H9 (cell line): ENCODE data around the gene MTHFS. TPM values are rescaled to one million over a fixed set of nuclear protein-coding genes. Genes with fewer than 3 reads are reported as not detected.

ENCODE experiments used
- DNase-seq: peaks from one replicate; pipeline ENCODE4 v3.0.0-alpha.2; 2017
- H2AFZ ChIP-seq: one replicate; pipeline ENCODE4 v1.6.1; 2013; ENCODE audit warnings: mild to moderate bottlenecking, low read length, control low read depth, moderate library complexity
- H2AK5ac ChIP-seq: 2 replicates; pipeline ENCODE4 v1.6.1; 2013; ENCODE audit warnings: low read length, control low read depth, mixed read lengths; ENCODE audit not compliant: insufficient read length
- H2BK120ac ChIP-seq: one replicate; pipeline ENCODE4 v1.6.1; 2013; ENCODE audit warnings: low read depth, mild to moderate bottlenecking, low read length, control low read depth, inconsistent platforms; ENCODE audit not compliant: poor library complexity, severe bottlenecking
- H2BK12ac ChIP-seq: 2 replicates; pipeline ENCODE4 v1.6.1; 2013; ENCODE audit warnings: low read length, control low read depth, mixed read lengths, low read depth; ENCODE audit not compliant: insufficient read length
- H2BK15ac ChIP-seq: 2 replicates; pipeline ENCODE4 v1.6.1; 2013; ENCODE audit warnings: low read depth, low read length, control low read depth
- H2BK20ac ChIP-seq: one replicate; pipeline ENCODE4 v1.6.1; 2013; ENCODE audit warnings: low read depth, mild to moderate bottlenecking, low read length, control low read depth, inconsistent platforms; ENCODE audit not compliant: poor library complexity, severe bottlenecking
- H2BK5ac ChIP-seq: 2 replicates; pipeline ENCODE4 v1.6.1; 2013; ENCODE audit warnings: low read length, control low read depth, mixed read lengths; ENCODE audit not compliant: insufficient read length
- H3K14ac ChIP-seq: 2 replicates; pipeline ENCODE4 v1.6.1; 2013; ENCODE audit warnings: low read length, control low read depth; ENCODE audit not compliant: insufficient read depth
- H3K18ac ChIP-seq: 2 replicates; pipeline ENCODE4 v1.6.1; 2013; ENCODE audit warnings: low read depth, mild to moderate bottlenecking, mixed read lengths, low read length, control low read depth; ENCODE audit not compliant: insufficient read length
- H3K23ac ChIP-seq: 2 replicates; pipeline ENCODE4 v1.6.1; 2013; ENCODE audit warnings: low read length, control low read depth, mixed read lengths, low read depth; ENCODE audit not compliant: insufficient read length
- H3K23me2 ChIP-seq: 2 replicates; pipeline ENCODE4 v1.6.1; 2013; ENCODE audit warnings: low read depth, mild to moderate bottlenecking, mixed read lengths, low read length, control low read depth; ENCODE audit not compliant: insufficient read length, poor library complexity, severe bottlenecking
- H3K27ac ChIP-seq: 2 replicates; pipeline ENCODE4 v1.5.1; 2013; ENCODE audit warnings: low read length, control low read depth, mixed read lengths, low read depth; ENCODE audit not compliant: insufficient read length
- H3K27me3 ChIP-seq: 2 replicates; pipeline ENCODE4 v1.6.1; 2013; ENCODE audit warnings: low read length, control low read depth, inconsistent platforms; ENCODE audit not compliant: insufficient read depth
- H3K4ac ChIP-seq: 2 replicates; pipeline ENCODE4 v1.6.1; 2013; ENCODE audit warnings: low read depth, mild to moderate bottlenecking, control low read depth, inconsistent platforms, low read length, moderate library complexity
- H3K4me1 ChIP-seq: 2 replicates; pipeline ENCODE4 v1.6.1; 2013; ENCODE audit warnings: low read length, control low read depth, inconsistent platforms; ENCODE audit not compliant: insufficient read depth
- H3K4me2 ChIP-seq: 2 replicates; pipeline ENCODE4 v1.6.1; 2013; ENCODE audit warnings: low read length, control low read depth, mixed read lengths; ENCODE audit not compliant: insufficient read length, insufficient read depth
- H3K56ac ChIP-seq: 2 replicates; pipeline ENCODE4 v1.6.1; 2013; ENCODE audit warnings: low read depth, mild to moderate bottlenecking, mixed read lengths, low read length, control low read depth; ENCODE audit not compliant: insufficient read length
- H3K79me1 ChIP-seq: 2 replicates; pipeline ENCODE4 v1.6.1; 2013; ENCODE audit warnings: low read depth, mild to moderate bottlenecking, moderate library complexity, low read length, control low read depth, inconsistent platforms; ENCODE audit not compliant: insufficient read depth, poor library complexity, severe bottlenecking
- H3K79me2 ChIP-seq: 2 replicates; pipeline ENCODE4 v1.6.1; 2013; ENCODE audit warnings: low read length, control low read depth, inconsistent platforms; ENCODE audit not compliant: insufficient read depth
- H3K9ac ChIP-seq: 2 replicates; pipeline ENCODE4 v1.6.1; 2013; ENCODE audit warnings: low read length, control low read depth, mixed read lengths; ENCODE audit not compliant: insufficient read length; ENCODE audit errors: extremely low read depth
- H3K9me3 ChIP-seq: one replicate; pipeline ENCODE4 v1.6.1; 2013; ENCODE audit warnings: low read depth, low read length, inconsistent platforms; ENCODE audit not compliant: control insufficient read depth
- H3T11ph ChIP-seq: one replicate; pipeline ENCODE4 v1.6.1; 2013; ENCODE audit warnings: mild to moderate bottlenecking, low read length, control low read depth, inconsistent platforms
- H4K20me1 ChIP-seq: one replicate; pipeline ENCODE4 v1.6.1; 2013; ENCODE audit not compliant: control insufficient read depth, insufficient read length, insufficient read depth
- H4K5ac ChIP-seq: 2 replicates; pipeline ENCODE4 v1.6.1; 2013; ENCODE audit warnings: low read depth, mild to moderate bottlenecking, mixed read lengths, low read length, control low read depth; ENCODE audit not compliant: insufficient read length
- H4K8ac ChIP-seq: replicated peaks from 2 replicates; pipeline ENCODE4 v1.6.1; 2013; ENCODE audit warnings: low read length, control low read depth, mixed read lengths, low read depth; ENCODE audit not compliant: insufficient read length
- H4K91ac ChIP-seq: 2 replicates; pipeline ENCODE4 v1.6.1; 2013; ENCODE audit warnings: low read depth, mild to moderate bottlenecking, moderate library complexity, mixed read lengths, low read length, control low read depth; ENCODE audit not compliant: insufficient read length
- H3K27ac Mint-ChIP-seq, 3 experiments: 2 replicates in 2 of 3; 3 replicates in 1 of 3; pipeline ENCODE4 v1.8.0; 2020 to 2021; ENCODE audit warnings: mixed read lengths in 3 of 3, mild to moderate bottlenecking in 1 of 3, moderate library complexity in 1 of 3
- H3K27me3 Mint-ChIP-seq: 2 replicates; pipeline ENCODE4 v1.8.0; 2021; ENCODE audit warnings: low read depth, mild to moderate bottlenecking, moderate library complexity, mixed read lengths
- H3K36me3 Mint-ChIP-seq, 3 experiments: 2 replicates in 2 of 3; 3 replicates in 1 of 3; pipeline ENCODE4 v1.8.0; 2020 to 2021; ENCODE audit warnings: low read depth in 3 of 3, mixed read lengths in 3 of 3; ENCODE audit not compliant: insufficient read depth in 1 of 3
- H3K4me1 Mint-ChIP-seq, 2 experiments: 2 replicates each; pipeline ENCODE4 v1.8.0; 2020; ENCODE audit warnings: mixed read lengths in 2 of 2
- H3K4me3 Mint-ChIP-seq, 2 experiments: 2 replicates in 1 of 2; 3 replicates in 1 of 2; pipeline ENCODE4 v1.8.0; 2020 to 2021; ENCODE audit warnings: mild to moderate bottlenecking in 2 of 2, mixed read lengths in 2 of 2, moderate library complexity in 1 of 2
- H3K9me3 Mint-ChIP-seq, 2 experiments: 2 replicates in 1 of 2; 3 replicates in 1 of 2; pipeline ENCODE4 v1.8.0; 2020; ENCODE audit warnings: mild to moderate bottlenecking in 2 of 2, mixed read lengths in 2 of 2, moderate library complexity in 1 of 2
- CTCF ChIP-seq: fragments of 200-600 bp; sonication (generic); conservative IDR thresholded peaks from 3 replicates; pipeline ENCODE4 v1.8.0; 2021; ENCODE audit warnings: antibody characterized with exemption, mild to moderate bottlenecking
- WGBS: extraction: QIAGEN DNeasy Blood & Tissue Kit; methylation state at CpG from one replicate; pipeline ENCODE4 v1.1.7; 2013; ENCODE audit warnings: missing lambda C conversion rate, low lambda C conversion rate, mixed read lengths; ENCODE audit not compliant: insufficient read length; ENCODE audit errors: extremely low coverage; 5-methylcytosine and 5-hydroxymethylcytosine counted together
- total RNA-seq: library from RNA; stranded (reverse); gene quantifications from 2 replicates; pipeline ENCODE4 v1.2.1, GENCODE V29; 2021

Gene MTHFS
- total RNA-seq, 1 experiment from 2014 or later = 36.9 TPM

DNA sequence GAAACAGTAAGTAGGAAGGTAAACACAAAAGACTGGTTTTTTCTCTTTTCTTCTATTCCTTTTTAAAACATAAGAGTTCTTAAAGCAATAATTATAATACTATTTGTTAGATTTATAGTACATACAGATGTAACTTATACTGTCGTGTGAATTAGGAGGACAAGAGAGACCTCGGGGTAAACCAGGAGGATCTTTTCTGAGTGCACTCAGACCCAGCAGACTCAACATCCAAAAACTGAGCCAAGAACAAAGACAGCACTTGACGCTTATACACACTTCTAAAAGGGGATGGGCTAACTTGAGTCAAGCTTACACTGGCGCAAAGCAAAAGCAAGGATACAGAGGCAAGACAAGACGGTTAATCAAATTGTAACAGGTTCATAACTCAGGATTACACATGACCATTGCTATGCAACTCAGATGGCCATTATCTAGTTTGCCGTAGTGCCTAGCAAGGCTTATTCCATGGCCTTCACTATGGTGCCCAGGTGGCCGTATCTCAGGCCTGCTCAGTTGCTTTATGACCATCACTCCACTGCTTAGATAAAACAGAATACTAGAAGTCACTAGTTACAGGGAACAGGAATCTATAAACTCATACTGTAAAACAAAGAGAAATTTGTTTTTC is 18.6 kb downstream of the MTHFS start:
- Histone ChIP-seq H3K4ac (no peak overlapping the region), H2BK12ac (no peak overlapping the region), H3K79me2 (no peaks in the 10 kb centered on the region), H2BK120ac (no peak overlapping the region), H4K8ac (no peak overlapping the region), H3K4me2 (no peak overlapping the region), H3K23ac (no peak overlapping the region), H3K23me2 (no peaks in the 10 kb centered on the region), H2BK15ac (no peak overlapping the region), H2BK20ac (no peak overlapping the region), H4K20me1 (no peaks in the 10 kb centered on the region), H2BK5ac (no peak overlapping the region), H2AFZ (no peak overlapping the region), H3K56ac (no peak overlapping the region), H3K27ac (no peak overlapping the region), H3K79me1 (no peaks in the 10 kb centered on the region), H2AK5ac (no peak overlapping the region), H3K18ac (no peak overlapping the region), H4K5ac (no peak overlapping the region), H3K4me1 (no peaks in the 10 kb centered on the region), H3K27me3 (no peaks in the 10 kb centered on the region), H4K91ac (no peak overlapping the region), H3T11ph (no peak overlapping the region), H3K14ac (no peak overlapping the region), H3K9ac (no peak overlapping the region), H3K9me3 (peaks cover 13% of the 10 kb centered on the region)
- Mint-ChIP-seq H3K9me3 (peaks cover 63 to 64% of the 10 kb centered on the region in 2 experiments), H3K27me3 (no peaks in the 10 kb centered on the region), H3K27ac (no peak overlapping the region), H3K4me3 (no peak overlapping the region), H3K36me3 (peaks cover 85 to 98% (median 97%) of the 10 kb centered on the region in 3 experiments), H3K4me1 (no peaks in the 10 kb centered on the region; a peak in 1 of 4 replicates)
- DNase-seq = no peak
- no CpG with 5 or more reads among the region's 7 CpGs for WGBS
- TF ChIP-seq CTCF = no peak
